Mononuclear cell (primary cell): ENCODE results near the gene PRKCE. TPM values are rescaled to one million over a fixed set of nuclear protein-coding genes. Genes with fewer than 3 reads are reported as not detected.
"Not testable (repeated sequence)": the region's sequence is repeated elsewhere in the genome, so short reads cannot be mapped to it uniquely, and the experiment has no call there.

Source experiments
- H3K27me3 ChIP-seq: 2 replicates; pipeline ENCODE4 v1.6.0; 2011; ENCODE audit warnings: low read length, control low read depth; ENCODE audit not compliant: insufficient read depth
- H3K4me1 ChIP-seq: 2 replicates; pipeline ENCODE4 v1.5.1; 2011; ENCODE audit warnings: mild to moderate bottlenecking, low read length, control low read depth; ENCODE audit not compliant: insufficient read depth
- H3K4me3 ChIP-seq: 2 replicates; pipeline ENCODE4 v1.5.1; 2011; ENCODE audit warnings: mild to moderate bottlenecking, low read length, moderate library complexity
- H3K9me3 ChIP-seq: 2 replicates; pipeline ENCODE4 v1.5.1; 2011; ENCODE audit warnings: low read depth, mild to moderate bottlenecking, control low read depth, low read length
- total RNA-seq: library from RNA; depleted of rRNA; stranded (reverse); fragments of >200 nt; gene quantifications from one replicate; pipeline ENCODE4 v1.2.3, GENCODE V29; 2012

PRKCE gene
- total RNA-seq, 1 donor: 13.6 TPM

- not testable (repeated sequence) for H3K27me3 ChIP-seq, H3K9me3 ChIP-seq, H3K4me3 ChIP-seq
- peaks cover 23% of the 10 kb centered on the region for H3K4me1 ChIP-seq
Observed at GRCh38 chr2:45917561-45918176, 266.2 kb downstream of the PRKCE start.

- Histone ChIP-seq H3K4me1 (peaks cover 23% of the 10 kb centered on the region), H3K4me3 (no peak overlapping the region), H3K9me3 (no peaks in the 10 kb centered on the region), H3K27me3 (no peaks in the 10 kb centered on the region)
Observed at GRCh38 chr2:45918463-45919159, 267.1 kb downstream of the PRKCE start.

GRCh38 chr2:45919160-45919650, 267.7 kb downstream of the PRKCE start:
- peaks cover 23% of the 10 kb centered on the region for H3K4me1 ChIP-seq
- H3K27me3 ChIP-seq: no peaks in the 10 kb centered on the region
- H3K9me3 ChIP-seq: no peaks in the 10 kb centered on the region
- no peak overlapping the region for H3K4me3 ChIP-seq

- Histone ChIP-seq H3K27me3 (no peaks in the 10 kb centered on the region), H3K9me3 (no peaks in the 10 kb centered on the region), H3K4me3 (no peak overlapping the region), H3K4me1 (peaks cover 23% of the 10 kb centered on the region)
Observed at GRCh38 chr2:45919711-45920111, 268.2 kb downstream of the PRKCE start.

- Histone ChIP-seq H3K4me3 (no peak overlapping the region), H3K4me1 (peaks cover 18% of the 10 kb centered on the region), H3K9me3 (no peaks in the 10 kb centered on the region), H3K27me3 (no peaks in the 10 kb centered on the region)
Observed at GRCh38 chr2:45921921-45922320, 270.4 kb downstream of the PRKCE start.

- H3K4me1 ChIP-seq: peaks cover 18% of the 10 kb centered on the region
- no peaks in the 10 kb centered on the region for H3K27me3 ChIP-seq
- H3K4me3 ChIP-seq: no peak overlapping the region
- H3K9me3 ChIP-seq: no peaks in the 10 kb centered on the region
Observed at GRCh38 chr2:45922577-45922988, 271.1 kb downstream of the PRKCE start.

GRCh38 chr2:45923701-45924100, 272.2 kb downstream of the PRKCE start:
- no peak overlapping the region for H3K4me3 ChIP-seq
- no peaks in the 10 kb centered on the region for H3K27me3 ChIP-seq
- H3K4me1 ChIP-seq: peaks cover 16% of the 10 kb centered on the region
- no peaks in the 10 kb centered on the region for H3K9me3 ChIP-seq

GRCh38 chr2:45925026-45925425, 273.6 kb downstream of the PRKCE start:
- Histone ChIP-seq H3K9me3 (no peaks in the 10 kb centered on the region), H3K27me3 (no peaks in the 10 kb centered on the region), H3K4me1 (peaks cover 11% of the 10 kb centered on the region), H3K4me3 (no peak overlapping the region)

- Histone ChIP-seq H3K9me3 (no peaks in the 10 kb centered on the region), H3K4me3 (no peak overlapping the region), H3K4me1 (peaks cover 13% of the 10 kb centered on the region), H3K27me3 (no peaks in the 10 kb centered on the region)
Observed at GRCh38 chr2:45925636-45926366, 274.3 kb downstream of the PRKCE start.

GRCh38 chr2:45928946-45929345, 277.5 kb downstream of the PRKCE start:
- Histone ChIP-seq H3K4me3 (no peak overlapping the region), H3K4me1 (peaks cover 13% of the 10 kb centered on the region), H3K27me3 (no peaks in the 10 kb centered on the region), H3K9me3 (no peaks in the 10 kb centered on the region)

- H3K4me3 ChIP-seq: no peak overlapping the region
- H3K27me3 ChIP-seq: no peaks in the 10 kb centered on the region
- no peaks in the 10 kb centered on the region for H3K9me3 ChIP-seq
- peaks cover 13% of the 10 kb centered on the region for H3K4me1 ChIP-seq
Observed at GRCh38 chr2:45929674-45930395, 278.4 kb downstream of the PRKCE start.

GRCh38 chr2:45930396-45930792, 278.9 kb downstream of the PRKCE start:
- H3K4me1 ChIP-seq: peaks cover 13% of the 10 kb centered on the region
- no peak overlapping the region for H3K4me3 ChIP-seq
- H3K9me3 ChIP-seq: no peaks in the 10 kb centered on the region

GRCh38 chr2:45932278-45932975, 281.0 kb downstream of the PRKCE start:
- no peaks in the 10 kb centered on the region for H3K27me3 ChIP-seq
- no peaks in the 10 kb centered on the region for H3K9me3 ChIP-seq
- H3K4me3 ChIP-seq: no peak overlapping the region
- peaks cover 19% of the 10 kb centered on the region for H3K4me1 ChIP-seq

More at GRCh38 chr2:45930396-45930792, 278.9 kb downstream of the PRKCE start:
- no peaks in the 10 kb centered on the region for H3K27me3 ChIP-seq

- Histone ChIP-seq H3K4me3 (no peak overlapping the region), H3K4me1 (peaks cover 6% of the 10 kb centered on the region), H3K27me3 (no peaks in the 10 kb centered on the region), H3K9me3 (no peaks in the 10 kb centered on the region)
Observed at GRCh38 chr2:45935791-45936622, 284.5 kb downstream of the PRKCE start.
